Mononuclear cell (primary cell): ENCODE data around the gene RNF144A. TPM values are rescaled to one million over a fixed set of nuclear protein-coding genes. Genes with fewer than 3 reads are reported as not detected.
"Not testable (repeated sequence)": the region's sequence is repeated elsewhere in the genome, so short reads cannot be mapped to it uniquely, and the experiment has no call there.

Experiments
- H3K27me3 ChIP-seq: 2 replicates; pipeline ENCODE4 v1.6.0; 2011; ENCODE audit warnings: low read length, control low read depth; ENCODE audit not compliant: insufficient read depth
- H3K4me1 ChIP-seq: 2 replicates; pipeline ENCODE4 v1.5.1; 2011; ENCODE audit warnings: mild to moderate bottlenecking, low read length, control low read depth; ENCODE audit not compliant: insufficient read depth
- H3K4me3 ChIP-seq: 2 replicates; pipeline ENCODE4 v1.5.1; 2011; ENCODE audit warnings: mild to moderate bottlenecking, low read length, moderate library complexity
- H3K9me3 ChIP-seq: 2 replicates; pipeline ENCODE4 v1.5.1; 2011; ENCODE audit warnings: low read depth, mild to moderate bottlenecking, control low read depth, low read length
- total RNA-seq: library from RNA; depleted of rRNA; stranded (reverse); fragments of >200 nt; gene quantifications from one replicate; pipeline ENCODE4 v1.2.3, GENCODE V29; 2012

Gene RNF144A
- total RNA-seq, 1 donor: 22.8 TPM

DNA sequence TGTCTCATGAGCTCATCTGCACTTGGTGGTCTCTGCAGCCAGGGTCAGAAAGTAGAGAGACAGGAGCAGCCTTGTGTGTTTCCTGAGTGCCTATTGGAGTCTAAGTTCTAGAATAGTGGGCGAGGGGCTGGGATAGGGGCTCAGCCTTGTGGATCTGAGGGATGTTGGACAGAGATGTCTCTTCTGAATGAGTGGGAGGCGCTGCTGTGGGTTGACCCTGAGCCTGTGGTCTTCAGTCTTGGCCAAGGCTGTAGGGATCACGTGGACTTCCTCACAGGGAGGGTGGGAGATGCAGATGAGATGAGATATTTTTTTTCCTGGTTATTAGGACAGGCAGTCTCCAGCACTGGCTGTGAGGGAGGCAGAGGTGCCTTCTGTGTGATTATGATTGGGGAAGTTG lies 61.8 kb downstream of the RNF144A start:
- Histone ChIP-seq H3K4me1 (no peaks in the 10 kb centered on the region), H3K9me3 (no peaks in the 10 kb centered on the region), H3K27me3 (no peaks in the 10 kb centered on the region)

DNA sequence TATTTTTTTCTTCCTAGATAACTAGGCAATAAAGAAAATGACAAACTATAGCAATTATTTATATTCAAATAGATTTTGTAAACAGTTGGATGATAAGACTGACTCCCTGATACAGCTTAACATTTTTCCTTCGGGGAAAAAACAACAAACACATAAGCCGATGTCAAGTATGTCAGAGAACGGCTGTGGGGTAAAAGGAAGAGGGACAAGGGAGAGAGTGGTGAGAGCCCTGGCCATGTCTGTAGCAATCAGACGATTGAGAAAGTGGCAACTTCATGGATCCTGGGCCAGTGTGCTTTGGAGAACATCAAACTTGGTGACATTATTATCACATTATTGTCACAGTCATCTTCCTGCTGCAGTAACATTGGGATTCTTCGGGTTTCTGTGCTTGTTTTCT lies 65.2 kb downstream of the RNF144A start:
- H3K4me1 ChIP-seq: peaks cover 13% of the 10 kb centered on the region

More for the DNA sequence above, 61.8 kb downstream of the RNF144A start:
- no peak overlapping the region for H3K4me3 ChIP-seq

DNA sequence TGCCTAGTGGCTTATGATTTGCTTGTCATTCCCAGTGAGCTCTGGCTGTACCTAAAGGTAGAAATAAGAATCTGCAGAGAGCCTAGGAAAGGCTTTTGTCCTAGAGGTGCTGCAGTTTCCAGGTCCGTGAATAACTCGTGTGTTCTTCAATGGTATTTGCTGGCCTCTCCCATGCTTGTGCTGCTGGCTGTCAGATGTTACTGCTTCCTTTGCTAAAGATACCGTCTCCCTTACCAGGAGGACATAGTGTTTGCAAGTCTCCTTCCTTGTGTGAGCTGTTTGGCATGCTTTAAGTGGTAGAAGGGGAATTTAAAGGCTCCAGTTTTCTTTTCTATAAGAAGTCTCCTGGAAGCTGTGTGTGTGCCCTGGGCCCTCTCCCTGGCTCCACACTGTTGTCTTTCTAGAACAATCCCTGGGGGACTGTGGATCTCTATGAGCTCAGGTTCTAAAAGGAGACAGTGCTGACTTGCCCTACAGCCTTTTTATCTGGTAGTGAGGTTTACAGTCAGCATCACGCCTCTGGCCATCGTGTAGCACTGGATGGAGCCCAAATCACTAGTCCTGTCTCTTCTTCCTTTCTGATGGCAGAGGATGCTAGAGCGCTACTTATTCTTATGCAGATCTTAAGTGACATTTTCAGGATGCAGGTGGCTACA lies 65.8 kb downstream of the RNF144A start:
- H3K27me3 ChIP-seq: no peaks in the 10 kb centered on the region
- no peaks in the 10 kb centered on the region for H3K9me3 ChIP-seq
- H3K4me3 ChIP-seq: no peak overlapping the region
- peaks cover 13% of the 10 kb centered on the region for H3K4me1 ChIP-seq

More for the DNA sequence above, 65.2 kb downstream of the RNF144A start:
- Histone ChIP-seq H3K9me3 (no peaks in the 10 kb centered on the region), H3K27me3 (no peaks in the 10 kb centered on the region), H3K4me3 (no peak overlapping the region)

DNA sequence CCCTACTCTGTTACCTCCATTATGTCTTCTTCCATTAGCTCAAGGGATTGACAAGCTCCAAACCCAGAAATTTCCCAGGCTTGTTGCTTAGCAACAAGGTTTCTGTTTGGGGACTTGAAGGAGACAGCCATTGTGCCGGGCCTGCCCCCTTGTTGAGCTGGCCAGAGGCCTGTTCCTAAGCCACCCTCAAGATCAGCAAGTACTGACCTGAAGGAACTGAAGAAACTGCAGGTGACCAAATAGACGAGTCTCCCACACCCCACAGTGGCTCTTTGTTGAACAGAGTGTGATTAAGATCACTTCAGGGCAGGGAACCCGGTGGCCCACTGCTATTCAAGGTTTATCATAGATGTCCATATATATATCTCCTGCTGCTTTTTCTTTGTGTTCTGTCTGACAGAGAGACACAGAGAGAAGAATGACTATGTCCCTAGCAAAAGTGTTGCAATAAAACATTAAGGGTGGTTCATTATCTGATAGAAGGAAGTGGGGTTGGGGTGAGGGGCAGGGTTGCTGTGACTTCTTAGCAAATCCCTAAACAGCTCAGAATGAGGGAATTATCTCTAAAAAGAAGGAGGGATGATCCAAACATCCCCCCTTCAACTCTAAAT lies 69.2 kb downstream of the RNF144A start:
- Histone ChIP-seq H3K27me3 (no peaks in the 10 kb centered on the region), H3K4me1 (peaks cover 13% of the 10 kb centered on the region), H3K9me3 (no peaks in the 10 kb centered on the region), H3K4me3 (no peak overlapping the region)

DNA sequence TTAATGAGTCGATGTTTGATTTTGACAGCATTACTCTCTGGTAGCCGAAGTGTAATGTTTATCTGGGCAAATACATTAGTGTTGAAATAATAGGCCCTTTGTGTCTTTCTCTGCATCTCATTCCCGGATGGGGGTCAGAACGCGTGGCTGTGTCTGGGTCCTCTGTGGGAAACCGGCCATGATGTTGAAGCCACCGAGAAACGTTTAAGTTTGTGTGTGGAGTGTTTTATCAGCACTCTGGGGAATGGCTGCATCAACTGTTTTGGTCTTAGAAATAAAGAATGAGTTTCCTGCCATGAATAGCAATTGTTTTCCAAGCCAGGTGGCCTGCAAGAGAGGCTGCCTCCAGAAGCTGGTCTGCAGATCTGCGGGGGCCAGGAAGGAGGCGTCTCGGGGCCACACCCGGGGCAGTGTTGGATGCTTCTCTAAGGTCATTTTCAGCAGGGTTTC lies 69.7 kb downstream of the RNF144A start:
- H3K4me1 ChIP-seq: peaks cover 13% of the 10 kb centered on the region

DNA sequence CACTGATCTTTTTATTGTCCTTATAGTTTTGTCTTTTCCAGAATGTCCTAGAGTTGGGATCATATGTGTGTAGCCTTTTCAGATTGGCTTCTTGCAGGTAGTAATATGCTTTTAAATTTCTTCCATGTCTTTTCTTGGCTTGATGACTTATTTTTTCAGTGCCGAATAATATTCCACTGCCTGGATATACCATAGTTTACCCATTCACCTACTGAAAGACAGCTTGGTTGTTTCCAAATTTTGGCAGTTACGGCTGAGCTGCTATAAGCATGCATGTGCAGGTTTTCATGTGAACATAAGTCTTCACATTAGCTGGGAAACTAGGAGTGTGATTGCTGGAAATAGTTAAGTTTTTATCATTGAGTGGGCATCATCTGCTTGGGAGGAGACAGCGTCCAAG lies 73.7 kb downstream of the RNF144A start:
- Histone ChIP-seq H3K27me3 (no peaks in the 10 kb centered on the region), H3K9me3 (no peaks in the 10 kb centered on the region), H3K4me3 (no peak overlapping the region), H3K4me1 (peaks cover 17% of the 10 kb centered on the region)

More for the DNA sequence above, 69.7 kb downstream of the RNF144A start:
- Histone ChIP-seq H3K4me3 (no peak overlapping the region), H3K27me3 (no peaks in the 10 kb centered on the region), H3K9me3 (no peaks in the 10 kb centered on the region)

DNA sequence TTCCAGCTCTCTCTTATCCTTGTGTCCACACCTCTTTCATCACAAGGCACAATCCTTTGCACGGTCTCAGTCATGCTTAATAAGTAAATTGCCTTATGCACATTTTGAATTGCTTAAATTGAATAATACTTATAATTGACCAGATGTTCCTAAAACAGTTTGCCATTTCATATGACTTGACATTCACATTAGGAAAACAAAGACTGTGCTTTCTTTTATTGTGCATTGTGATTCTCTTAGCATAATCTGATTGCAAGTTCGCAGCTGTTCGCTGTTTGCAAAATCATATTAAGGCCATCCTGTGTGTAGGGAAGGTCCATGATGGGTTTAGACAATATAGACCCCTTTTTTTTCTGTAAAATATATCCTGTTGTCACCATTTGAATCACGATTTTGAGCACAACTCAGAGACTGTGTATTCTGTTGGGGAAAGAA lies 75.6 kb downstream of the RNF144A start:
- Histone ChIP-seq H3K27me3 (no peaks in the 10 kb centered on the region), H3K4me1 (peaks cover 5% of the 10 kb centered on the region), H3K9me3 (no peaks in the 10 kb centered on the region), H3K4me3 (no peak overlapping the region)

DNA sequence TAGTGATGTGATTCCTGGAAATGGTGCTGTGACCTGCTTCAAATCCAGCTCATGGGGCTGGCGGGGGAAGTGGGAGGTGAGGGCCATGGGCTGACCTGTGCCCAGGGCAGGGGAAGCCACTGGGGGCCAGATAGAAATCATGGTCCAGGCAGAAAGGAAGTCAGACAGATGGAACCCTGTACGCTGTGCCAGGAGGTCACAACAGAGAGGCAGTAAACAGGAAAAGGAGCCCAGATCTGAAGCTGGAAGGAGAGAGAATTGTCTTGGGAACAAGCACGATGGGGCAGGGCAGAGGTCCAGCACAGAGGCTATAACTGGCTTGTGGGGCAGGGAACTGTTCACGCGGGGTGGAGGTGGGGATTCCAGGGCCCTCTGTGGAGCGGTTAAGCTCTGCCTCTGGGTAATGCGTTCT lies 76.0 kb downstream of the RNF144A start:
- Histone ChIP-seq H3K27me3 (no peaks in the 10 kb centered on the region), H3K4me3 (no peak overlapping the region), H3K9me3 (no peaks in the 10 kb centered on the region), H3K4me1 (peaks cover 5% of the 10 kb centered on the region)

DNA sequence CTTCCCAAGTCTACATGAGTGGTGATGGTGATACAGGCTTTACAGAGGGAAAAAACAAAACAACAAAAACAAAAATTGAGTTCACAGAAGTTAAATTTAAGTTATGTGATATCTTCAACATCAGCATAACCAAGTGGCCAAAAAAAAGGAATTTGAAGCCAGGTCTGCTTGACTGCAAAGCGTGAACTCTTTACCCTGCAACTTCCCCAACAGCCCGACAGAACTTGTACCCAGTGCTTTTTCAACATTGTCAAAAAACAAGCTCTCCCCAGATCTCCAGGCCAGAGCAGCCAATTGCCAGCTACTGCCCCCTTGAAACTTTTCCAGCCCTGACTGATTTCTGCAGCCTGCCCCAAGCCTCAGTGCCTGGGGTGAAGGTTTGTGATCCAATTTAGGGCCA lies 76.7 kb downstream of the RNF144A start:
- H3K27me3 ChIP-seq: no peaks in the 10 kb centered on the region
- H3K4me3 ChIP-seq: no peak overlapping the region
- no peaks in the 10 kb centered on the region for H3K9me3 ChIP-seq
- peaks cover 12% of the 10 kb centered on the region for H3K4me1 ChIP-seq

DNA sequence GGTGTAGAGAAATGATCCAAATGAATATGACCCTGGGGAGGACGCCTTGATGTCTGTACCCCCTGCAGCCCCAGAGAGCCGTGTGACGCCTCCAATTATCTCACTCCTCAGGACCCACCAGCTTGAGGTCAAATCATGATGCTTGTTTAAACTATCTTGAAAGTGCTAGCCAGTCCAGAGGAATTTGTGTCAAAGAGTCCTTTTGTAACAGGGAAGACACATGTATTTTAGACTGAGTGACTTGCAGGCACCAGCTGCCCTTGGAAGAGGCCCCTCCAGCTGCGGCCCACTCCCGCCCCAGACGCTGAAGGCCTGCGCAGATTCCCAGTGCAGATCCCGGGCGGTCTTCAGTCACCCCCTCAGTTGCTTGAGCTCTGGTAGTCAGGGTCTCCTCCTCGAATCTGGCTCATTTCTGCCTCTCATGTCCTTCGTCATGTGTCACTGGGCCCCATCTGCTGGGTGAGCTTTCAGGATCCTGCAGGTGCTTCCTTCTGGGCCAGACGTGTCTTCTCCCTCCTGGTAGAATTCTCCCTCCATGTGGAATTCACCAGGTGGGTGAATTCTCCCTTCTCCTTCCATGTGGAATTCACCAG lies 77.4 kb downstream of the RNF144A start:
- no peaks in the 10 kb centered on the region for H3K27me3 ChIP-seq
- H3K9me3 ChIP-seq: no peaks in the 10 kb centered on the region
- H3K4me3 ChIP-seq: no peak overlapping the region
- H3K4me1 ChIP-seq: peaks cover 19% of the 10 kb centered on the region

DNA sequence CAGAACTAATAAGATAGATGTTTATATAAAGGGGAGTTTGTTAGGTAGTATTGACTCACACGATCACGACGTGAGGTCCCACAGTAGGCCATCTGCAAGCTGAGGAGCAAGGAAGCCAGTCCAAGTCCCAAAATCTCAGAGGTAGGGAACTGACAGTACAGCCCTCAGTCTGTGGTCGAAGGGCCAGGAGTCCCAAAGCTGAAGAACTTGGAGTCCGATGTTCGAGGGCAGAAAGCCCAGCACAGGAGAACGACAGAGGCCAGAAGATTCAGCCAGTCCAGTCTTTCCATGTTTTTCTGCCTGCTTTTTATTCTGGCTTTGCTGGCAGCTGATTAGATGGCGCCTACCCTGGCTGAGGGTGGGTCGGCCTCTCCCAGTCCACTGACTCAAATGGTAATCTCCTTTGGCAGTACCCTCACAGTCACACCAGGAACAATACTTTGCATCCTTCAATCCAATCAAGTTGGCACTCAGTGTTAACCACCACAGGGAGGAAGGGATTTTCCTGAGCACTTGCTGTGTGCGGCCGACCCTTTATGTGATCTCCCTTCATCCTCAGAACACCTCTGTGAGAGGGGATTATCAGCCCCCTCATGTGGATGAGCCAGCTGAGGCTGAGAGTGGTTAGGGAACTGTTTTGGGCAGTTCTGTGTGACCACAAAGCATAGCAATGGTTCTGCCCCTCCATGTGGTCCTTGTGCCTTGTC lies 78.3 kb downstream of the RNF144A start:
- Histone ChIP-seq H3K27me3 (no peaks in the 10 kb centered on the region), H3K4me3 (no peak overlapping the region), H3K4me1 (peaks cover 25% of the 10 kb centered on the region), H3K9me3 (no peaks in the 10 kb centered on the region)

DNA sequence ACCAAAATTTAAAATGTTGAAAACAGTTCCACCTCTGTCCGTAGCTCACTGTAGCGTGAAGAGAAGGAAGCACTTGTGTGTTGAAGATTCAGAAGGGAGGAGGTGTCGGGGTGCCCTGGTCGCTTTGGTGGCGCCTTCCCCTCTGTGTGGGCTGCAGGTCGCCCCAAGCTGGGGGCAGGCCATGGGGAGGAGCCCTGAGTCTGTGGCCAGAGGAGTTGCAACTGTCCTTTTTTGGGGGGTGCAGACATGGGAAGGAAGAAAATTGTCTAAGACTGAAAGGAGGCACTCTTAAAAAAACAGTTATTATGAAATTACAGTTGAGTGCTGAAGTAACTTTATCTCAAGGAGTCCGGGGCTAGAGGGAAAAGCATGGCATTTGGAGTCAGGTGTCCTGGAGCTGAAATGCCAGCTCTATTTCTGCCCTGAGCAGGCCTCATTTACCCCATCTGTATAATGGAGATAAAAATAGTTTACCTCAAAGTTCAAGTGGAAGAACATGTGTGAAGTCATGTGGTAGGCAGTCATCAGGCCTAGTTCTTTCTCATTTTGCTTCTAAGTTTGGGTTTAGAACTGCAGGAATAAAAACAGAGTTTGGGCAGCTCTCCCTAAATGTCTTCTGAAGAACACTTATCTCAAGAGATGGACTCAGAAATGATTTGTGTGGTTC lies 82.1 kb downstream of the RNF144A start:
- Histone ChIP-seq H3K4me3 (no peak overlapping the region), H3K9me3 (no peaks in the 10 kb centered on the region), H3K4me1 (peaks cover 42% of the 10 kb centered on the region), H3K27me3 (no peaks in the 10 kb centered on the region)

DNA sequence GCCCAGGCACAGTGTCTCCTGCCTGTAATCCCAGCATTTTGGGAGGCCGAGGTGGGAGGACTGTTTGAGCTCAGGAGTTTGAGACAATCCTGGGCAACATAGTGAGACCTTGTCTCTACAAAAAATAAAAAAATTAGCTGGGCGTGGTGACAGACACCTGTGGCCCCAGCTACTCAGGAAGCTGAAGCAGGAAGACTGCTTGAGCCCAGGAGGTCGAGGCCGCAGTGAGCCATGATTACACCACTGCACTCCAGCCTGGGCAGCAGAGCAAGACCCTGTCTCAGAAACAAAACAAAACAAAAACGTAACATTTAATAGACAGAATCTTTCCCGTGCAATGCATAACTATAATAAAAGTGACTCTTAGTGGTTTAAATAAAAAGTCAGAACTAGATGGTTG lies 84.2 kb downstream of the RNF144A start:
- peaks cover 53% of the 10 kb centered on the region for H3K4me1 ChIP-seq
- H3K9me3 ChIP-seq, H3K27me3 ChIP-seq, H3K4me3 ChIP-seq: not testable (repeated sequence)

DNA sequence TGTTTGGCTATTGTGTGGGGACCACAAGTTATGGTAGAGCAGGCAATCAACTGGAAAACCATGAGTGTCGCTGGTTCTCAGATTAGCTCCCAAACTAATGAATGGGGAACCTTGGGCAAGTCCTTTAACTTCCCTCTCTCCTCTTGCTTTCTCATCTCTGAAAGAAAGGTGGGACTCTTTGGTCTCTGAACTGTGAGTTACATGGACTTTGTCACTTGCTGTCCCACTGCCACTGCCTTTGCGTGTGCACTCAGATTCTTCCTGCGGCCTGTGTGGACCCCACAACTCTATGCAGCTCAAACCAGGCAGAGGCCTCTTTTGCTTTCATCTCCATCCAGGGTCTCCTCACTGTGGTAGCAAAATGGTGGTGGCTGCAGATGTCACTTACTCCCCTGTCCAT lies 86.7 kb downstream of the RNF144A start:
- H3K4me1 ChIP-seq: peaks cover 62% of the 10 kb centered on the region
- no peak overlapping the region for H3K4me3 ChIP-seq
- no peaks in the 10 kb centered on the region for H3K27me3 ChIP-seq
- no peaks in the 10 kb centered on the region for H3K9me3 ChIP-seq

DNA sequence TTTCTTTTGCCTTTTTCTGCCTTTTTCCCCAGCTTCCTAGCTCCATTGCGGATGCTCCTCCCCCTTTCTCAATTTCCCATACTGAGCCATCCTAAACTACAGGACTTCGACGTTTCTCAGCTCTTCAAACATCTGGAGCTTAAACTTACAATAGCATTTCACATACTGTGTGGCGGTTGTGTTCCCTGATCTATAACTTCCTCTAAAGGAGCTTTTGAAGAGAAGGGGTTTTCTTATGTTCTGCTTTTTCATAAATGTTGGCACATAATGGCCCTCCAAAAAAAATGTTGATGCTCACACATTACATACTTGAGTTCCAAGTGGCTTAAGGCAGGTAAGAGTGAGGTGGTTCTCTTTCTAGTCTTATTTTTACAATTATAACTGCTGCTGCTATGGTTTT lies 87.4 kb downstream of the RNF144A start:
- Histone ChIP-seq H3K4me3 (no peak overlapping the region), H3K27me3 (no peaks in the 10 kb centered on the region), H3K4me1 (peaks cover 55% of the 10 kb centered on the region), H3K9me3 (no peaks in the 10 kb centered on the region)
